Measurements from ENCODE around the gene ZNF574. TPM values are rescaled to one million over a fixed set of nuclear protein-coding genes. Genes with fewer than 3 reads are reported as not detected.
"Not testable (repeated sequence)": the region's sequence is repeated elsewhere in the genome, so short reads cannot be mapped to it uniquely, and the experiment has no call there.

Gene ZNF574
- total and polyA plus RNA-seq, 2 of the 8 experiments (the other 6 are each of a cell fraction or from before 2014, with no cell fraction given) = 27.0 to 38.8 TPM

DNA sequence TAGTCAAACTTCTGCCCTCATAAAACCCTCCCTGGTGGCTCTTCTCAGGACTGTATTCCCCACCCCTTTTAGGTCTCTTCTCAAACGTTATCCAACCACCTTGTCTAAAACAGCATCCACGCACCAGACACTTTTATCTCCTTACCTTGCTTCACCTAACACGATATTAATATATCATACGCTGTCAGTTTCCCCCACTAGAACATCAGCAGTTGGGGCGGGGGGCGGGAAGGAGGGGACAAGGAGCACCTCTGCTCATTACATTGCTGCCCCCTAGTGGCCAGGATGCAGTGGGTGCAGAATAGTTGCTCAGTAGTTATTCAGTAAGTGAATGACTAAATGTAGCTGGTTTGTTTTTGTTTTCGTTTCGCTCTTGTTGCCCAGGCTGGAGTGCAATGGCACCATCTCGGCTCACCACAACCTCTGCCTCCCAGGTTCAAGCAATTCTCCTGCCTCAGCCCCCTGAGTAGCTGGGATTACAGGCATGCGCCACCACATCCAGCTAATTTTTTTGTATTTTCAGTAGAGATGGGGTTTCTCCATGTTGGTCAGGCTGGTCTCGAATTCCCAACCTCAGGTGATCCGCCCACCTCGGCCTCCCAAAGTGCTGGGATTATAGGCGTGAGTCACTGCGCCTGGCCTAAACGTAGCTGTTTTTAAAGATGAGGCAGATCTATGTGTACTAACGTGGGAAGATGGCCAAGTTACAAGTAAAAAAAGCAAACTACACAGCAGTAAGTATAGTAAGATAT is 41.1 kb upstream of the ZNF574 start:
- not testable (repeated sequence) for H2BK12ac ChIP-seq (ENCODE audit: low read depth, low read length); H3K9me3 ChIP-seq (ENCODE audit: insufficient read depth in 2 of 2, low read depth in 1 of 2, low read length in 1 of 2); H3K18ac ChIP-seq (ENCODE audit: extremely low read depth, low read length); H3K4me1 ChIP-seq (replicated peaks in 1 of 4; ENCODE audit: control insufficient read depth in 3 of 4, insufficient read depth in 4 of 4, low read length in 3 of 4); H4K8ac ChIP-seq (ENCODE audit: extremely low read depth, insufficient read depth, low read length); H3K9ac ChIP-seq (replicated peaks in 1 of 4; ENCODE audit: extremely low read depth in 1 of 4, low read depth in 3 of 4, low read length in 3 of 4); H2BK20ac ChIP-seq (ENCODE audit: low read length); H4K20me1 ChIP-seq (replicated peaks in 1 of 2; ENCODE audit: control insufficient read depth in 1 of 2, insufficient read depth in 2 of 2, low read length in 2 of 2); H3K79me1 ChIP-seq (ENCODE audit: low read depth, low read length); H3K23ac ChIP-seq (ENCODE audit: insufficient read length); H3K56ac ChIP-seq (replicated peaks; ENCODE audit: insufficient read length, low read depth, low read length); H2AFZ ChIP-seq (ENCODE audit: low read length); H3K4me3 ChIP-seq (ENCODE audit: extremely low read depth in 1 of 4, insufficient read depth in 2 of 4, low read depth in 3 of 4, low read length in 4 of 4); H3K79me2 ChIP-seq (ENCODE audit: control insufficient read depth in 1 of 2, insufficient read depth in 2 of 2, low read length in 2 of 2); H3K27ac ChIP-seq (ENCODE audit: low read depth, low read length); H3K14ac ChIP-seq (ENCODE audit: insufficient read length); H2BK120ac ChIP-seq (replicated peaks; ENCODE audit: low read depth, low read length); FAIRE-seq; H3K4me2 ChIP-seq (ENCODE audit: insufficient read depth in 1 of 2, low read depth in 2 of 2, low read length in 2 of 2); H3K4ac ChIP-seq (replicated peaks; ENCODE audit: insufficient read length, low read depth, low read length); H2BK5ac ChIP-seq (ENCODE audit: low read depth, low read length); H4K5ac ChIP-seq (ENCODE audit: insufficient read length, low read depth, low read length); H4K91ac ChIP-seq (replicated peaks; ENCODE audit: insufficient read length, low read length); H3K27me3 ChIP-seq (replicated peaks in 1 of 4; ENCODE audit: control insufficient read depth in 3 of 4, extremely low read depth in 1 of 4, insufficient read depth in 3 of 4, low read length in 3 of 4); H2AK5ac ChIP-seq (ENCODE audit: low read depth, low read length); H3K23me2 ChIP-seq (ENCODE audit: low read depth, low read length)
- ChIA-PET POLR2A (ENCODE audit: partially characterized antibody) (interaction anchor here (0.8 to 3.0 kb wide), 4 partner anchors 11 to 726 kb away, joined by 3 to 10 read pairs (median 4); no protein-coding TSS in a partner anchor), CTCF (ENCODE audit: partially characterized antibody) (interaction anchor here (0.6 to 2.5 kb wide), 34 partner anchors 9 to 271 kb away, joined by 3 to 23 read pairs (median 4); no protein-coding TSS in a partner anchor)
- TF ChIP-seq POLR2AphosphoS5 (IDR thresholded peaks at IDR 0.05; ENCODE audit: low read depth, low read length) = peak; percentile 41; the same call in 1 of the 2 replicates
- 0 out of 2 replicates have a peak, but pooled peaks have one; percentile 9 for TF ChIP-seq JUND (IDR thresholded peaks at IDR 0.05; ENCODE audit: low read length)
- TF ChIP-seq RAD21 (IDR thresholded peaks at IDR 0.05 in 1 of 2, conservative IDR thresholded peaks at IDR 0.05 in 1 of 2; ENCODE audit: low read depth in 2 of 2, low read length in 2 of 2) = peak; percentile 67 to 70
- peak; percentile 27; the same call in 1 of the 2 replicates for TF ChIP-seq CREB1 (IDR thresholded peaks at IDR 0.05)
- TF ChIP-seq, protein P1, sequence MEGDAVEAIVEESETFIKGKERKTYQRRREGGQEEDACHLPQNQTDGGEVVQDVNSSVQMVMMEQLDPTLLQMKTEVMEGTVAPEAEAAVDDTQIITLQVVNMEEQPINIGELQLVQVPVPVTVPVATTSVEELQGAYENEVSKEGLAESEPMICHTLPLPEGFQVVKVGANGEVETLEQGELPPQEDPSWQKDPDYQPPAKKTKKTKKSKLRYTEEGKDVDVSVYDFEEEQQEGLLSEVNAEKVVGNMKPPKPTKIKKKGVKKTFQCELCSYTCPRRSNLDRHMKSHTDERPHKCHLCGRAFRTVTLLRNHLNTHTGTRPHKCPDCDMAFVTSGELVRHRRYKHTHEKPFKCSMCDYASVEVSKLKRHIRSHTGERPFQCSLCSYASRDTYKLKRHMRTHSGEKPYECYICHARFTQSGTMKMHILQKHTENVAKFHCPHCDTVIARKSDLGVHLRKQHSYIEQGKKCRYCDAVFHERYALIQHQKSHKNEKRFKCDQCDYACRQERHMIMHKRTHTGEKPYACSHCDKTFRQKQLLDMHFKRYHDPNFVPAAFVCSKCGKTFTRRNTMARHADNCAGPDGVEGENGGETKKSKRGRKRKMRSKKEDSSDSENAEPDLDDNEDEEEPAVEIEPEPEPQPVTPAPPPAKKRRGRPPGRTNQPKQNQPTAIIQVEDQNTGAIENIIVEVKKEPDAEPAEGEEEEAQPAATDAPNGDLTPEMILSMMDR (IDR thresholded peaks at IDR 0.05; ENCODE audit: control extremely low read depth in 1 of 3, insufficient read depth in 1 of 3, low read depth in 1 of 3, low read length in 3 of 3) = peak; percentile 70 to 86 (median 83)
- peak; percentile 21 to 78 for DNase-seq (ENCODE audit: low read depth in 1 of 2, low spot score in 2 of 2)
- peaks cover 9 to 24% (median 15%) of the 10 kb centered on the region in 4 experiments; a peak in 6 of 8 replicates for H3K36me3 ChIP-seq (ENCODE audit: control insufficient read depth in 2 of 4, insufficient read depth in 4 of 4, low read length in 3 of 4)
- 47% methylated on average over 17 of the region's 17 CpGs; no CpG with 5 or more reads in 1 of the 2 experiments for WGBS, 2 experiments (ENCODE audit: extremely low coverage in 1 of 2, insufficient coverage in 1 of 2, insufficient read length in 1 of 2, insufficient replicate concordance in 2 of 2, low coverage in 1 of 2, low lambda C conversion rate in 2 of 2, missing lambda C conversion rate in 1 of 2)
- peak overlapping the region; percentile 61; the same call in 1 of the 2 replicates for H2BK15ac ChIP-seq (ENCODE audit: low read length)
